GM12878 (cell line): ENCODE results near the gene PPP1R3C. TPM values are rescaled to one million over a fixed set of nuclear protein-coding genes. Genes with fewer than 3 reads are reported as not detected.

Experiments used
- ATAC-seq: fragments of 200-7000 bp; cut with Tn5 transposase; 3 replicates; pipeline ENCODE4 v1.9.1; 2020; ENCODE audit warnings: mild to moderate bottlenecking, moderate library complexity
- BruUV-seq: library from RNA; stranded (reverse); fragments of 400-500 nt; replicated peaks from 2 replicates; lab custom pipeline; 2021; lab: Mats Ljungman, UMichigan
- CTCF ChIA-PET: fragments of 300-600 bp; sonication (Branson Sonifier 250); formaldehyde crosslinking; extraction: SDS; loops from one replicate; lab custom pipeline; 2021; ENCODE audit warnings: inconsistent platforms; lab: Yijun Ruan, JAX
- POLR2A ChIA-PET: fragments of 350-600 bp; formaldehyde crosslinking; extraction: SDS; loops from one replicate; lab custom pipeline; 2021; ENCODE audit warnings: inconsistent platforms; lab: Charles Lee
- RAD21 ChIA-PET: fragments of 300-600 bp; sonication (Branson Sonifier 250); formaldehyde crosslinking; loops from one replicate; lab custom pipeline; 2023; ENCODE audit warnings: antibody characterized with exemption; ENCODE audit not compliant: unreplicated experiment; lab: Charles Lee
- SMC1A ChIA-PET: fragments of 300-600 bp; sonication (Branson Sonifier 250); formaldehyde crosslinking; loops from one replicate; lab custom pipeline; 2023; ENCODE audit not compliant: unreplicated experiment, uncharacterized antibody; lab: Charles Lee
- DNase-seq: peaks from one replicate; pipeline ENCODE4 v3.0.0-alpha.2; 2011; ENCODE audit warnings: low read depth, low spot score
- FAIRE-seq: peaks from 3 replicates; lab custom pipeline; 2011; peaks lifted over from hg19 to GRCh38; lab: Jason Lieb, UNC
- H2AFZ ChIP-seq: 2 replicates; pipeline ENCODE4 v1.6.0; 2011; ENCODE audit warnings: low read depth, low read length, control low read depth; ENCODE audit not compliant: control insufficient read depth
- H3K27ac ChIP-seq: 2 replicates; pipeline ENCODE4 v1.5.1; 2011; ENCODE audit warnings: control low read depth; ENCODE audit not compliant: control insufficient read depth, insufficient read depth
- H3K27me3 ChIP-seq, 2 experiments: replicated peaks in 1 of 2; 2 replicates each; pipeline versions ENCODE4 v1.6.0 to v1.6.1; 2011; ENCODE audit warnings: low read length in 1 of 2; ENCODE audit not compliant: control insufficient read depth in 2 of 2, insufficient read depth in 2 of 2
- H3K36me3 ChIP-seq, 2 experiments: 2 replicates each; pipeline ENCODE4 v1.5.1; 2011; ENCODE audit warnings: low read length in 1 of 2; ENCODE audit not compliant: control insufficient read depth in 2 of 2, insufficient read depth in 2 of 2
- H3K4me1 ChIP-seq: 2 replicates; pipeline ENCODE4 v1.6.1; 2011; ENCODE audit warnings: mild to moderate bottlenecking, low read length, moderate library complexity, mixed read lengths; ENCODE audit not compliant: control insufficient read depth, insufficient read depth
- H3K4me2 ChIP-seq: 2 replicates; pipeline ENCODE4 v1.6.0; 2011; ENCODE audit warnings: control low read depth; ENCODE audit not compliant: control insufficient read depth, insufficient read depth
- H3K4me3 ChIP-seq: fragments of 200-600 bp; sonication (generic); 2 replicates; pipeline ENCODE4 v1.5.1; 2016
- H3K79me2 ChIP-seq: 2 replicates; pipeline ENCODE4 v1.6.0; 2011; ENCODE audit warnings: low read length; ENCODE audit not compliant: control insufficient read depth, insufficient read depth
- H3K9ac ChIP-seq: 2 replicates; pipeline ENCODE4 v1.8.0; 2011; ENCODE audit warnings: low read length, control low read depth, mixed read lengths; ENCODE audit not compliant: control insufficient read depth, insufficient read depth
- H3K9me3 ChIP-seq: replicated peaks from 3 replicates; pipeline ENCODE4 v1.5.1; 2011; ENCODE audit warnings: mild to moderate bottlenecking, low read length; ENCODE audit not compliant: control insufficient read depth, insufficient read depth
- H4K20me1 ChIP-seq: 2 replicates; pipeline ENCODE4 v1.6.0; 2011; ENCODE audit not compliant: control insufficient read depth, insufficient read depth
- BCL11A ChIP-seq: IDR thresholded peaks from 2 replicates; pipeline ENCODE4 v1.6.1; 2011; ENCODE audit warnings: low read depth, low read length
- EED ChIP-seq: sonication (generic); IDR thresholded peaks from 2 replicates; pipeline ENCODE4 v1.6.1; 2016; ENCODE audit warnings: antibody characterized with exemption, low read depth
- ETV6 ChIP-seq, 2 experiments: fragments of 450-650 bp in 1 of 2; IDR thresholded peaks in 1 of 2; conservative IDR thresholded peaks in 1 of 2; 2 replicates each; pipeline ENCODE4 v1.6.1; 2014; ENCODE audit warnings: antibody characterized with exemption in 1 of 2, borderline replicate concordance in 1 of 2, low read depth in 1 of 2, mild to moderate bottlenecking in 1 of 2, moderate library complexity in 1 of 2
- IRF5 ChIP-seq: fragments of 450-650 bp; IDR thresholded peaks from 2 replicates; pipeline ENCODE4 v1.6.1; 2017; ENCODE audit warnings: borderline replicate concordance
- NFYB ChIP-seq: IDR thresholded peaks from 2 replicates; pipeline ENCODE4 v1.6.1; 2011; ENCODE audit warnings: low read depth, mild to moderate bottlenecking, low read length, improper control_type of control experiment, moderate library complexity; ENCODE audit not compliant: insufficient read depth
- RBBP5 ChIP-seq: fragments of 200-600 bp; sonication (generic); conservative IDR thresholded peaks from 2 replicates; pipeline ENCODE4 v1.6.1; 2016
- WGBS: methylation state at CpG from one replicate; pipeline ENCODE4 v1.1.6; 2016; ENCODE audit warnings: low lambda C conversion rate; ENCODE audit not compliant: insufficient replicate concordance, insufficient coverage; ENCODE audit errors: missing lambda C conversion rate; 5-methylcytosine and 5-hydroxymethylcytosine counted together
- in situ Hi-C: fragments of 300-500 bp; cut with MboI; formaldehyde crosslinking; loops from 9 replicates; pipeline ENCODE4 v1.14.3; 2018; ENCODE audit warnings: mixed read lengths
- intact Hi-C: fragments of 100-400 bp; cut with micrococcal nuclease; formaldehyde crosslinking; loops from one replicate; pipeline ENCODE4 v1.14.2; 2022; ENCODE audit not compliant: unreplicated experiment
- polyA plus RNA-seq, 11 experiments: library from polyadenylated mRNA; depleted of rRNA in 4 of 11; unstranded in 6 of 11; stranded (reverse) in 5 of 11; fragments of >200 nt; fragmentation: Nextera tagmentation in 4 of 11; fragmentation: Illumina TruSeq in 1 of 11; extraction: Ambion mirVana in 4 of 11; extraction: Trizol in 1 of 11; gene quantifications; 1 replicate in 1 of 11; 2 replicates in 10 of 11; pipeline versions ENCODE4 v1.2.1 to v1.2.3, GENCODE V29; 2011 to 2016; ENCODE audit warnings: inconsistent platforms in 2 of 11, missing spikeins in 2 of 11, low read depth in 1 of 11
- total RNA-seq, 4 experiments: library from RNA; depleted of rRNA in 3 of 4; stranded (reverse); fragments of >200 nt in 3 of 4; fragmentation: Illumina TruSeq in 1 of 4; extraction: Trizol in 1 of 4; gene quantifications; 2 replicates each; pipeline versions ENCODE4 v1.2.1 to v1.2.3, GENCODE V29; 2013 to 2021

The PPP1R3C gene
- total and polyA plus RNA-seq, 10 of the 15 experiments (the other 5 are each of a cell fraction or from before 2014, with no cell fraction given) = 0.01 to 0.08 (median 0.04) TPM; not detected in 6

GRCh38 chr10:91607646-91608403 lies 25.0 kb downstream of the PPP1R3C start:
- FAIRE-seq (no peak), DNase-seq (no peak), ATAC-seq (no peak)
- H4K20me1 ChIP-seq = no peaks in the 10 kb centered on the region
- no peaks in the 10 kb centered on the region for H3K4me1 ChIP-seq
- intact Hi-C loops = no loop called here
- no peak overlapping the region for H2AFZ ChIP-seq
- H3K4me3 ChIP-seq = no peak overlapping the region
- CTCF ChIA-PET = no interaction called here
- H3K27ac ChIP-seq = no peak overlapping the region
- BruUV-seq = no TSS peak
- in situ Hi-C loops = no loop called here
- SMC1A ChIA-PET = no interaction called here
- no peaks in the 10 kb centered on the region for H3K9me3 ChIP-seq
- no peaks in the 10 kb centered on the region for H3K79me2 ChIP-seq
- POLR2A ChIA-PET = no interaction called here
- RAD21 ChIA-PET = no interaction called here
- WGBS = 38% methylated on average over 5 of the region's 5 CpGs
- no peaks in the 10 kb centered on the region for H3K27me3 ChIP-seq
- H3K36me3 ChIP-seq = no peaks in the 10 kb centered on the region
- no peak overlapping the region for H3K4me2 ChIP-seq
- TF ChIP-seq ETV6 (conservative IDR thresholded peaks at IDR 0.05 in 1 of 2, IDR thresholded peaks at IDR 0.05 in 1 of 2; ENCODE audit: borderline replicate concordance in 1 of 2, low read depth in 1 of 2) (no peak), BCL11A (no peak), NFYB (no peak), EED (no peak), RBBP5 (no peak), IRF5 (no peak)
- no peak overlapping the region for H3K9ac ChIP-seq
